ENCODE measurements around the gene MYO15B.

DNA sequence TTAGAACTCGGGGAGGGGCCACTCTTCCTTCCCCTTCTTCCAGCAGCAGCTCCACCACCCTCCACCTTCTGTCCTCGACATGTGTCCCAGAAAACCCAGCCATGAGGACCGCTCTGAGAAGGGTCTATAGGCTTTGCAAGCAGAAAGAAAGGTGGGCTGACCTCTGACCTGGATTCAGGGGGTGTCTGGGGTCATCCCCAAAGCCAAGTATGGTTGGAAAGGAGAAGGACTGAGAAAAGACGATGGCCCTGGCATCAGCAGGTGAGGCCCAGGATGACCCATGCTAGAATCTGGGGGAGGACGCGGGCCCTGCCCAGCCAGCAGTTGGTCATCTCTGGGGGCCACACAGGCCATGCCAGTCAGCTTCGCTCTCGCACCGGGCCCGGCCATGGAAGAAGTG lies 39.5 kb downstream of the MYO15B start:
- TF ChIP-seq, protein P1, sequence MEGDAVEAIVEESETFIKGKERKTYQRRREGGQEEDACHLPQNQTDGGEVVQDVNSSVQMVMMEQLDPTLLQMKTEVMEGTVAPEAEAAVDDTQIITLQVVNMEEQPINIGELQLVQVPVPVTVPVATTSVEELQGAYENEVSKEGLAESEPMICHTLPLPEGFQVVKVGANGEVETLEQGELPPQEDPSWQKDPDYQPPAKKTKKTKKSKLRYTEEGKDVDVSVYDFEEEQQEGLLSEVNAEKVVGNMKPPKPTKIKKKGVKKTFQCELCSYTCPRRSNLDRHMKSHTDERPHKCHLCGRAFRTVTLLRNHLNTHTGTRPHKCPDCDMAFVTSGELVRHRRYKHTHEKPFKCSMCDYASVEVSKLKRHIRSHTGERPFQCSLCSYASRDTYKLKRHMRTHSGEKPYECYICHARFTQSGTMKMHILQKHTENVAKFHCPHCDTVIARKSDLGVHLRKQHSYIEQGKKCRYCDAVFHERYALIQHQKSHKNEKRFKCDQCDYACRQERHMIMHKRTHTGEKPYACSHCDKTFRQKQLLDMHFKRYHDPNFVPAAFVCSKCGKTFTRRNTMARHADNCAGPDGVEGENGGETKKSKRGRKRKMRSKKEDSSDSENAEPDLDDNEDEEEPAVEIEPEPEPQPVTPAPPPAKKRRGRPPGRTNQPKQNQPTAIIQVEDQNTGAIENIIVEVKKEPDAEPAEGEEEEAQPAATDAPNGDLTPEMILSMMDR (IDR thresholded peaks at IDR 0.05; ENCODE audit: low read depth, low read length, poor library complexity, severe bottlenecking), result no peak
- TF ChIP-seq EZH2phosphoT487 (IDR thresholded peaks at IDR 0.05; ENCODE audit: borderline replicate concordance, low read length), result no peak

Data from DOHH2 (cell line).